GM19395 (cell line): ENCODE results near the gene ACP5.
A peak's percentile ranks its signal among the peaks of the same experiment; 100 is the strongest.
"Not testable (repeated sequence)": the region's sequence is repeated elsewhere in the genome, so short reads cannot be mapped to it uniquely, and the experiment has no call there.

Experiments used
- ATAC-seq: cut with Tn5 transposase; IDR thresholded peaks from one replicate; pipeline ENCODE4 v1.9.1; 2021; ENCODE audit warnings: mild to moderate bottlenecking, moderate library complexity; ENCODE audit not compliant: unreplicated experiment

ACP5 gene

GRCh38 chr19:11580116-11580515 is 2.7 kb upstream of the ACP5 start:
- ATAC-seq, result no peak

- ATAC-seq, result no peak
Observed at GRCh38 chr19:11578258-11579142, 1.1 kb upstream of the ACP5 start.

- ATAC-seq, result no peak
Observed at GRCh38 chr19:11576227-11576626, 1.2 kb downstream of the ACP5 start.

DNA sequence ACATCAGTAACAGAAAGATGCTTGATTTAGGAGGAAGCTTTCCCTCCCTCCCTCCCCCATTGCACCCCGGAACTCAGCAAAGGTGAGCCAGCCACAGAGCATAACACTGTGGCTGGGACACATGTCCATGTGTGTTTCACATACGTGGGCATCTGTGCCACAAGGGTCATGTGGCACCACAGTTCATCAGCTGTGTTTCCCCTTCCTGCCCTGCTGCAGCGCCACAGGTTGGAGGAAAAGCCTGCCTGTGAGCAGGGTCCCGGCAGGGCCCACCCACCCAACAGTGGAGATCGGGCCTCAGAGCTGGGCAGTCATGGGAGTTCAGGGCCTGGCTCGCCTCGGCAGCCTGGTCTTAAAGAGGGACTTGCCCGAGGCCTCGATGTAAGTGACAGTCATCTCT is 2.8 kb downstream of the ACP5 start:
- no peak for ATAC-seq

- ATAC-seq, result not testable (repeated sequence)
Observed at GRCh38 chr19:11573763-11574162, 3.7 kb downstream of the ACP5 start.

DNA sequence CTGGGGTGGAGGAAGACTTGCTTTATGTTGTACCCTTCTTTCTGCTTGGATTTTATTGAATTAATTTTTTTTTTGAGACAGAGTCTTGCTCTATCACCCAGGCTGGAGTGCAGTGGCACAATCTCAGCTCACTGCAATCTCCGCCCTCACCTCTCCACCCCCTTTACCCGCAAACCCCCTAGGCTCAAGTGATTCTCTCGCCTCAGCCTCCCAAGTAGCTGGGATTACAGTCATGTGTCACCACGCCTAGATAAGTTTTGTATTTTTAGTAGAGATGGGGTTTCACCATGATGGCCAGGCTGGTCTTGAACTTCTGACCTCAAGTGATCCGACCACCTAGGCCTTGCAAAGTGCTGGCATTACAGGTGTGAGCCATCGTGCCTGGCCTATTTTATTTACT is 4.1 kb downstream of the ACP5 start:
- not testable (repeated sequence) for ATAC-seq

- no peak for ATAC-seq
Observed at GRCh38 chr19:11570039-11570462, 7.4 kb downstream of the ACP5 start.

GRCh38 chr19:11566164-11566563 is 11.3 kb downstream of the ACP5 start:
- no peak for ATAC-seq

- not testable (repeated sequence) for ATAC-seq
Observed at GRCh38 chr19:11565649-11565980, 11.8 kb downstream of the ACP5 start.

GRCh38 chr19:11564082-11564807 is 13.2 kb downstream of the ACP5 start:
- not testable (repeated sequence) for ATAC-seq

- ATAC-seq, result no peak
Observed at GRCh38 chr19:11563532-11563931, 13.9 kb downstream of the ACP5 start.

DNA sequence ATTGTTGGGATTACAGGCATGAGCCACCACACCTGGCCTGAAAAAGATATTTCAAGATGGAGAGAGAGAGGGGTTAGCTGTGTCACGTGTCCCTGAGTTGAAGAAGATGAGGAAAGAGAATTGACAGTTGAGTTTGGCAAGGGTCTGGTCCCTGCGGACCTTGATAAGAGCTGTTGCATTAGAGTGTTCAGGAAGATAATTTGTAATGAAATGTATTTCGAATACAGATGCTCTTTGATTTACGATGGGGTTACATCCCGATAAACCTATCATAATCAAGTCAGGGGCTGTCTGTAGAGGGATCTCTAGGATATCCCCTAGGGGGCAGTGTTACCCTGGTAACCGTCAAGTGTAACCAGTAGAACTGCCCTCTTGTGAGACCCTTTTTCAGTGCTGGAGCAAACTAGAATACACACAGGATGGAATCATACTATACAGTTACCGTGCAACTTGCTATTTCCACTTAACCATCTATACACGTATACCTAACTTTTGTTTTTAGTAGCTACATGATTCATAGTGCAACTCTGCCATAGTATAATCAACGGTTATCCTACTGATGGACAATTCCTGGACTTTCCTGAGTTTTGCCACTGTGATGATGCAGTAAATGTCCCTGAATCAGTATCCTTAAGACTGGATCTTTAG is 16.9 kb downstream of the ACP5 start:
- peak; percentile 51 for ATAC-seq

DNA sequence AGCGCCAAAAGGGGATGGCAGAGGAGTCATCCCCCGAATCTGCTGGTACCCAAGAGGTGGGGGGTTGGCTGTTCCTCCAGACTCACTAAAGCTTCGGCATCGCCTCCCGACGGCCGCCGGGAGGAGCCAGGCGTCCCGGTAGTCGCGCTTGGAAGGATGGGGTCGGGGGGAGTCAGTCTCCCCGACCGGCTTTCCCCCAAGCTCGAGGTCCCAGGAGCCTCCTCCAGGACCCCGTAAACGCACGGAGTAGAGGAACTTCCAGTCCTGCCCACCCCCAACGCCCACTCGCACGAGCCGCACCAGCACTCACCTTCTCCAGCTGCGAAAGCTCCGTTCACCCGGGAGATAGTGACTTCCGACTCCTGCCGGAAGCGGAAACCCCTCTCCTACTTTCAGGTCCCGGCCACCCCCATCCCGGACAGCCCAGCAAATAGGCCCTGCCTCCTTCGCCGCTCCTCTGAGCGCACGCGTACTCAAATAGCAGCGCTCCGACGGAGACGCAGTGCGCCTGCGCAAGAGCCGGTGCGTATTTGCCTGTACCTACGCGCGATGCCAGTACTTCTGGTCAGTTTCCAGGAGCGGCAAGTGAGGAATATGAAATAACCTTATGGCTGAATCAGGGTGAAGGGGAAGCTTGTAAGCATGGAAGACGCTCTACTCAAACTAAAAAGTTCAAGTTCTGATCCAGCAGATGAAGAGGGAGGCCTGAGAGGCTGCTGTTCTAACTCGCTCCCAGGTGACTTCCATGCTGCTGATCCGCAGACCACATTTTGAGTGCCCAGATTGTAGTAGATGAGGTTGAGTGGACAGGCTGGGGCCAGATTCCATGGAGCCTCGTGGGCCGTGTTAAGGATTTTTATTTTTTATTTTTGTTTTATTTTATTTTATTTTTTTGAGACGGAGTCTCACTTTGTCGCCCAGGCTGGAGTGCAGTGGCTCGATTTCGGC is 18.3 kb downstream of the ACP5 start, which contains the start of gene ELOF1:
Gene ELOF1 (minus strand): TSS at position 350 of the 948 bp plus-strand sequence. CDS start 4,883 bp downstream, outside the sequence.
- peak; percentile 76 for ATAC-seq

DNA sequence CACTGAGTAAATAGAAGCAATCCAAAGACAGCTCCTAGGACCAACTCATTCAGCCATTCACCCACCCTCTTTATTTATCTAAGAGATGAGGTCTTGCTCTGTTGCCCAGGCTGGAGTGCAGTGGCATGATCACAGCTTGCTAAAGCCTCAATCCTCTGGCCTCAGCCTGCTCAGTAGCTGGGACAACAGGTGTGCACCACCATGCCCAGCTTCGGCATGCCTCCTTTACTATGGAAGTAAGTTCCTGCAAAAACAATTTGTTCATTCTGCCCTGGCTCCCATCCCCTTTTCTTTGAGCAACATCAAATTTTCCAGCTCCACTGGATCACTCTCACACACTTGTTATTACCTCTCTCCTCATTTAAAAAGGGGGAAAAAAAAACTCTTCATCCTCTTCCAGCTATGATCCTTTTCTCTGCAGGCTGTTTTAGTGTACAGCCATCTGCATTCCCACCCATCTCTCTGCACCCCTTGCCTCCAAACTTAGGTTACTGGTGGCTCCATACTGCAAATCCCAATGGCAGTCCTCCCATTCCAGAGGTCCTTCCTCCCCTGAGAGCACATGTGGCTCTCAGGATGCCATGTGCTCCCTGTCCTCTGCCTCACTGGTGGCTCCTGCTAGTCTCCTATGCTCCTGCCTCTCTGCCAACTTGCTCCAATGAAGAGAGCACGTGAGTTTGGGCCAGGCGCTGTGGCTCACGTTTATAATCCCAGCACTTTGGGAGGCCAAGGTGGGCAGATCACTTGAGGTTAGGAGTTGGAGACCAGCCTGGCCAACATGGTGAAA is 20.6 kb downstream of the ACP5 start:
- ATAC-seq, result no peak

DNA sequence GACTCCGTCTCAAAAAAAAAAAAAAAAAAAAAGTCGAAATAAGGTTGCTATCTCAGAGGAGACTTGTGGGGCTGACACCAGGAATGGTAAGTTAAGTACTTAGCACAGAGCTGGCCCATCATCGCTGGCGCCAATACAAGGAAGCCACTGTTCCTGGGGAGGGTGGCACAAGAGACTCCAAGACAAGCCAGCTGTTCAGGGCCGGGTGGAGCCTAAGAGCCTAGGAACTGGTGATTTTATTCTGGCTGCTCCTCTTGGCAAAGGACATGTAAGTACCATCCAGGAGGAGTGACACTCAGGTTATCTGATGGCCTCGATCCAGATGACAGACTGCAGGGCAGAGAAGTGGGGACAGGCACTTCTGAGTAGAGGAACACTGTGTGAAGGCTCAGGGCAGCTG is 22.2 kb downstream of the ACP5 start:
- ATAC-seq, result no peak

GRCh38 chr19:11554160-11554559 is 23.3 kb downstream of the ACP5 start:
- ATAC-seq, result no peak

DNA sequence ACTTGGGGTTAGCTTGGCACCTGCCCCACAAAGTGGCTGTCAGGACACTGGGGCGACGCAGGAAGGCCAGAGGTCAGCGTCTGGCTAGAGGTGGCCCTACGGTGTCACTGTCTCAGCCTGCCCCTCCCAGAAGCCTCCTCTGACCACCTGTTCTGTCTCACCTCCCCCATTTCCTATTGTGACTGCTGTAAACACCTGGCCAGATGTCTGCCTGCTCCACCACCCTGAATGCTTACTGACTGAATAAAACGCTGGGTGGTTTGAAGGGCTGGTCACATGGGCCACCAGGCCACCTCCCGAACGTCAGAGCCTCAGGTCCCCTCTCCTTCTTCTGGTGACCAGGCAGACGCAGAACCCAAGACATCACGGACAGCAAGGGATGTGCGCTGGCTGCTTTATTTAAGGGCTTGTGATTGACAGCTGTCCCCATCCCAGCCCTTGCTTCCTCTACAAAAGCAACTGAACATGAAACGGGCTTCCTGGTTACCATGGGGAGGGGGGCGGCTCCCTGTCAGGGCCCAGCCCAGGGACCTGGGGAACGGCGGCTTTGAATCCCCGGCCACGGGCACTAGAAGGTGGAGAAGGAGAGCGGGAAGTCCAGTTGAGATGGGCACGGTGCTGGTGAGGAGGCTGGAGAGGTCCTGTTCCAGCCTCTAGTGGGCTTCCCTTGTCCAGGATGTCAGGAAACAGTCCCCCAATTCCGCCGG is 24.6 kb downstream of the ACP5 start:
- ATAC-seq, result no peak

GRCh38 chr19:11551603-11552235 is 25.7 kb downstream of the ACP5 start:
- no peak for ATAC-seq

DNA sequence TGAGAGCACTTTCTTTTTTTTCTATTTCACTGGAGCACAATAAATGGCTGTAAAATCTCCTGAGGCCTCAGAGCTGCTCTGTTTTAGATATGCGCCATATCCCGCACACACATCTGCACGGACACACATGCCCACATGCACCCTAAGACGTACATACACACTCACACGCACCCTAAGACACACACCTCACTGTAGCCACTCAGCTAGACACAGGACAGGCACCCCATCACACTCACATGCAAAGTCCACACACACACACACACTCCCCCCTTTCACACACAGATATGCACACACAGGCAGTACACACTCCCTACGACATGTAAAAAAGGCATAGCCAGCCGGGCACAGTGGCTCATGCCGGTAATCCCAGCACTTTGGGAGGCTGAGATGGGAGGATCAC is 27.2 kb downstream of the ACP5 start:
- no peak for ATAC-seq
